Skeletal muscle tissue (tissue), 4 donors: ENCODE data around the gene SLF1. TPM values are rescaled to one million over a fixed set of nuclear protein-coding genes. Genes with fewer than 3 reads are reported as not detected.
"Not testable (repeated sequence)": the region's sequence is repeated elsewhere in the genome, so short reads cannot be mapped to it uniquely, and the experiment has no call there.

Experiments
- H3K27ac ChIP-seq: one replicate; pipeline ENCODE4 v1.7.0; 2013; ENCODE audit warnings: mild to moderate bottlenecking, low read depth, low read length, inconsistent platforms
- H3K27me3 ChIP-seq, 3 donors: one replicate each; pipeline ENCODE4 v1.7.0; 2013; ENCODE audit warnings: low read length in 3 of 3; ENCODE audit not compliant: control insufficient read depth in 3 of 3, insufficient read depth in 3 of 3
- H3K36me3 ChIP-seq, 3 donors: one replicate each; pipeline ENCODE4 v1.7.0; 2013; ENCODE audit warnings: low read length in 3 of 3; ENCODE audit not compliant: control insufficient read depth in 3 of 3, insufficient read depth in 3 of 3
- H3K4me1 ChIP-seq, 3 donors: one replicate each; pipeline ENCODE4 v1.7.0; 2013; ENCODE audit warnings: low read length in 3 of 3, mild to moderate bottlenecking in 3 of 3; ENCODE audit not compliant: control insufficient read depth in 3 of 3, insufficient read depth in 3 of 3
- H3K4me3 ChIP-seq, 3 donors: one replicate each; pipeline ENCODE4 v1.7.0; 2013; ENCODE audit warnings: low read length in 3 of 3
- H3K9ac ChIP-seq, 3 donors: one replicate each; pipeline ENCODE4 v1.7.0; 2013; ENCODE audit warnings: low read length in 3 of 3, mild to moderate bottlenecking in 3 of 3, moderate library complexity in 2 of 3, low read depth in 1 of 3
- H3K9me3 ChIP-seq, 3 donors: one replicate each; pipeline ENCODE4 v1.7.0; 2013; ENCODE audit warnings: low read length in 3 of 3; ENCODE audit not compliant: control insufficient read depth in 3 of 3
- total RNA-seq: library from RNA; depleted of rRNA; stranded (reverse); fragments of >200 nt; gene quantifications from one replicate; pipeline ENCODE4 v1.2.3, GENCODE V29; 2014
- donor health status: Osteomylitis.

Gene SLF1
- 10.4 TPM for total RNA-seq

- H3K9ac ChIP-seq, result peak within 1 kb of the TSS; percentile 80 to 87 (median 81)
- H3K9me3 ChIP-seq, result no peaks in the 10 kb centered on the region
- peak within 1 kb of the TSS; percentile 63 for H3K27ac ChIP-seq
- H3K4me1 ChIP-seq, result peaks cover 0 to 12% (median 12%) of the 10 kb centered on the region in 3 donors
- no peaks in the 10 kb centered on the region for H3K36me3 ChIP-seq
- H3K27me3 ChIP-seq, result no peaks in the 10 kb centered on the region
- H3K4me3 ChIP-seq, result peak within 1 kb of the TSS; percentile 88 to 97 (median 90)
These were observed at the start of gene SLF1, which contains the start of gene KIAA0825 for GRCh38 chr5:94618493-94619328. Gene SLF1, plus strand, starts transcription at chr5:94618669. Its CDS starts 10,142 bp downstream, at chr5:94628811. Gene KIAA0825, minus strand, starts transcription at chr5:94618604. Its CDS starts 81,478 bp downstream, at chr5:94537126.

- Histone ChIP-seq H3K36me3 (no peaks in the 10 kb centered on the region), H3K27ac (no peak overlapping the region), H3K4me3 (no peak overlapping the region), H3K9ac (no peak overlapping the region), H3K27me3 (no peaks in the 10 kb centered on the region), H3K9me3 (no peaks in the 10 kb centered on the region), H3K4me1 (no peaks in the 10 kb centered on the region)
These were observed 47.1 kb upstream of the SLF1 start for GRCh38 chr5:94571415-94571814.

GRCh38 chr5:94573349-94573748 lies 45.1 kb upstream of the SLF1 start:
- H3K9me3 ChIP-seq, H3K4me3 ChIP-seq, H3K4me1 ChIP-seq, H3K36me3 ChIP-seq, H3K9ac ChIP-seq, H3K27me3 ChIP-seq, H3K27ac ChIP-seq: not testable (repeated sequence)

GRCh38 chr5:94575196-94575595 lies 43.3 kb upstream of the SLF1 start:
- Histone ChIP-seq H3K27ac (no peak overlapping the region), H3K36me3 (no peaks in the 10 kb centered on the region), H3K27me3 (no peaks in the 10 kb centered on the region), H3K9ac (no peak overlapping the region), H3K9me3 (no peaks in the 10 kb centered on the region), H3K4me3 (no peak overlapping the region), H3K4me1 (no peaks in the 10 kb centered on the region)

GRCh38 chr5:94577466-94578245 lies 40.8 kb upstream of the SLF1 start:
- Histone ChIP-seq H3K36me3 (no peaks in the 10 kb centered on the region), H3K27ac (no peak overlapping the region), H3K9me3 (no peaks in the 10 kb centered on the region), H3K9ac (no peak overlapping the region), H3K4me1 (no peaks in the 10 kb centered on the region), H3K4me3 (no peak overlapping the region), H3K27me3 (no peaks in the 10 kb centered on the region)

- Histone ChIP-seq H3K27ac (no peak overlapping the region), H3K27me3 (no peaks in the 10 kb centered on the region), H3K9ac (no peak overlapping the region), H3K9me3 (no peaks in the 10 kb centered on the region), H3K4me3 (no peak overlapping the region), H3K36me3 (no peaks in the 10 kb centered on the region), H3K4me1 (no peaks in the 10 kb centered on the region)
These were observed 23.1 kb upstream of the SLF1 start for GRCh38 chr5:94595281-94595840.

GRCh38 chr5:94613583-94613982 lies 4.9 kb upstream of the SLF1 start:
- no peak overlapping the region for H3K9ac ChIP-seq
- H3K36me3 ChIP-seq, result no peaks in the 10 kb centered on the region
- H3K27ac ChIP-seq, result no peak overlapping the region
- H3K4me1 ChIP-seq, result peaks cover 0 to 12% (median 7%) of the 10 kb centered on the region in 3 donors
- no peak overlapping the region for H3K4me3 ChIP-seq
- H3K9me3 ChIP-seq, result no peaks in the 10 kb centered on the region
- no peaks in the 10 kb centered on the region for H3K27me3 ChIP-seq

GRCh38 chr5:94614156-94614805 lies 4.2 kb upstream of the SLF1 start:
- Histone ChIP-seq H3K9ac (no peak overlapping the region), H3K4me3 (no peak overlapping the region), H3K36me3 (no peaks in the 10 kb centered on the region), H3K27ac (no peak overlapping the region), H3K4me1 (peaks cover 0 to 12% (median 10%) of the 10 kb centered on the region in 3 donors), H3K27me3 (no peaks in the 10 kb centered on the region), H3K9me3 (no peaks in the 10 kb centered on the region)

GRCh38 chr5:94615862-94616261 lies 2.6 kb upstream of the SLF1 start:
- Histone ChIP-seq H3K9me3 (no peaks in the 10 kb centered on the region), H3K36me3 (no peaks in the 10 kb centered on the region), H3K4me3 (no peak overlapping the region), H3K9ac (no peak overlapping the region), H3K27ac (no peak overlapping the region), H3K4me1 (peaks cover 0 to 12% (median 12%) of the 10 kb centered on the region in 3 donors), H3K27me3 (no peaks in the 10 kb centered on the region)
